Activated CD4-positive, alpha-beta T cell treated with anti-CD3 and anti-CD28 coated beads, Interleukin-2, Interleukin-6, amounts not matched to agents 100 ng/mL and 50 ng/mL, durations not matched to agents 16 hours and 8 hours (primary cell): ENCODE measurements around the gene MED12L.

Experiments
- DNase-seq: peaks from one replicate; pipeline ENCODE4 v3.0.0-alpha.2; 2020

MED12L gene

DNA sequence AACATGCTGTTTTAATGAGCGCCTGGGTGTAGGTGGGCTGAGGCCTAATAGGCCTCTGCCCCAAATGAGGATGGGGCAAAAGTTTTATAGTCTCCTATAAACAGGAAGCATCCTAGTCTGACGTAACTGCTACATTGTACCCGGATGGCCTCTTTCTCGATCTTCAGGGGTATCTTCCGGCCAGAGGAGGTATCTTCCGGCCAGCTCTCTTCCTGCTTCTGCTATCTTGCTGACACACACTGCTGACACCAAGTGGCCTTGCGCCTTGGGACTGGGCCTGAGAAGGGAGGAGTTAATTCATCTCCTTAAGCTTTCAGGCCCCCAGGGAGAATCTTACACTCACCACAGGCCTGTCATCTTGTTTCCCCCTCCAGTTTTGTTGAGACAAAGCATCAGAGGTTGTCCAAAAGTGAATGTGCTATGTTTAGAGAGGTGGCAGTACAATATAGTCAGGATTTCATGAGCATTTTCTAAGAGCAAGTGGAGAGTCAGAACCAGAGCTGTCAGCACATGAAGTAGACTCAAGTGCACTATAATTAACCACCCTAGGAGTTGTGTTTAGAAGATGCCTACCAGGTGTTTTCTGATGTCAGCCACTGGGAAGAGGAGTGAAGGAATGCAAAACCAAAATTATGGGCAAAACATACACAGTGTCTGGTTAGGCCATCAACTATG lies 391.0 kb downstream of the MED12L start:
- DNase-seq, result no peak

GRCh38 chr3:151477591-151478334 lies 392.3 kb downstream of the MED12L start:
- no peak for DNase-seq

DNA sequence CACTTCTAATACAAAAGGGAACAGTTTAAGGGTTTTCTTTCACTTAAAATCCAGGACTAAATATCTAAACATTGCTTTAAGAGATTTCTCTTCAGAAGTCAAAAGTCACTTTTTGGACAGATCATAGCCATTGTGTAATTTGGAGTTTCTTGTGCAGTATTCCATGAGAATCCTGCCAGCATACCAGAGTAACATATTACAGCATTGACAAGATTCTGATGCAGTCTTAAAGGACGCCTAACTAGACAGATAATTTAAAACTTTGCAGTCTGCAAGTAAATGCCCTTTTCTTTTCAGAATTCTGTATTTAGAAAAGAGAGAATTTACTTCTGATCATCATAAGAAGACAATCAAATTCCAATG lies 392.9 kb downstream of the MED12L start:
- DNase-seq, result no peak

GRCh38 chr3:151479452-151479851 lies 394.0 kb downstream of the MED12L start:
- DNase-seq, result no peak

GRCh38 chr3:151480492-151480891 lies 395.0 kb downstream of the MED12L start:
- DNase-seq, result no peak

GRCh38 chr3:151483488-151483887 lies 398.0 kb downstream of the MED12L start:
- DNase-seq, result no peak

DNA sequence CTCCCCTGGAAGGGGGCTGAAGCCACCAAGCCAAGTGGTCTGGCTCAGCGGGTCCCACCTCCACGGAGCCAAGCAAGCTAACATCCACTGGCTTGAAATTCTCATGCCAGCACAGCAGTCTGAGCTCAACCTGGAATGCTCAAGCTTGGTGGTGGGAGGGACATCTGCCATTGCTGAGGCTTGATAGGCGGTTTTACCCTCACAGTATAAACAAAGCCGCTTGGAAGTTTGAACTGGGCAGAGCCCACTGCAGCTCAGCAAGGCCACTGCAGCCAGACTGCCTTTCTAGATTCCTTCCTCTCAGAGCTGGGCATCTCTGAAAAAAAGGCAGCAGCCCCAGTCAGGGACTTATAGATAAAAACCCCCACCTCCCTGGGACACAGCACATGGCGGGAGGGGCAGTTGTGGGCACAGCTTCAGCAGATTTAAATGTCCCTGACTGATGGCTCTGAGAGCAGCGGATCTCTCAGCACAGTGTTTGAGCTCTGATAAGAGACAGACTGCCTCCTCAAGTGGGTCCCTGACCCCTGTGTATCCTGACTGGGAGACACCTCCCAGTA lies 398.6 kb downstream of the MED12L start:
- DNase-seq, result no peak
